ENCODE data around the gene WSCD1.

WSCD1 gene

DNA sequence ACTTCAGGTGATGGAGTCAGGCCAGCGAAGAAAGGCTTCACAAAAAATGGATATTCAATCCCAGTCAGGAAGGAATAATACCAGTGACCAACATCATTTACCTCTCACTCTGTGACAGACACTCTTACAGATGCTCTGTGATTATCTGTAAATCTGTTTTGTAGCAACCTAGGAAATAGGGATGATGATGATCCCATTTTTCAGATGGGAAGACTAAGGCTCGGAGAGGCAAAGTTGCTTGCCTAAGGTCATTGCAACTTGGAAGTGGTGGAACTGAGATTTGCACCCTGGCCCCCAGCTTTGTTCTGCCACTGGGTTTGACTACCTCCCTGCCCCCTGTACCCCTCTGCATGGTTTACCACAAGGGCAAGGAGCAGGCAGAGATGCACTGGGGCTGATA, 14.1 kb upstream of the WSCD1 start:
- in situ Hi-C loops (cut with MboI; ENCODE audit: low pct_unique_long_range_greater_than_20kb, low sequenced_read_pairs), result no loop called here
- DNase-seq, result no peak

DNA sequence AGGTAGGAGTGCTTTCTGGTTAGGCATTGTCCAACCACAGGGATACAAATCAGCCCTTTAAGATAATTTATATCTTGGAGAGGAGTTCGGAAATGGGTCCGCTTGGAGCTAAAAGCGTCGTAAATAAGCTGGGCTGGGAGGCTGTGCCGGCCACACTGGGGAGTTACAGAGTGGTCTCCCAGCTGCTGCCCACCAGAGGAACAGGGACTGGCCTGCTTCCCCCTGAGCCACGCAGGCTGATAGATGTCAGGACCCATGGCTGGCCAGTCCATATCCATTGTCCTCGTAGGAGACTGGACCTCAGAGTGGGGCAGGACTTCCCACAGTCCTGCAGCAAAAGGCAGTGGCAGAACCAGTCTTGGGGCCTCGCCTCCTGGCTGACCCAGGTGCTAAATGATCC, 12.6 kb upstream of the WSCD1 start:
- in situ Hi-C loops (cut with MboI; ENCODE audit: low pct_unique_long_range_greater_than_20kb, low sequenced_read_pairs), result no loop called here
- no peak for DNase-seq

DNA sequence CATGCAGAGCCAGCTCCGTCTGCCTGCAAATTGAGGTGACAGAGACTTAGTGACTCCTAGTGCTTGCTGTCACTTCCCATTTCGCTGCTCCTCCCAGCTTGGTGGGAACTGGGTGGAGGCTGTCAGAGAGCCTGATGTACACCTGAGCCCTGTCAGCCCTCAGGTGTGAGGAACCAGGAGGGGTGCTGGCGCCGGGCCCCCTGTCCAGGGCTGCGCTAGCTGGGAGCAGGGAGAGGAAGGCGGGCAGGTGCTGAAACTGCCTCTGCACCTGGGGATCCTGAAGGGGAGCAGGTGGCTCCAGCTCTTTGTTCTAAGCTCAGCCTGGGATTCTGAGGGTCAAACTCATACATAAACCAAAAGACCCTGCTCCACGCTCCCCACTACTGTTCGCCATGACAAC, 10.8 kb upstream of the WSCD1 start:
- in situ Hi-C loops (cut with MboI; ENCODE audit: low pct_unique_long_range_greater_than_20kb, low sequenced_read_pairs), result no loop called here

DNA sequence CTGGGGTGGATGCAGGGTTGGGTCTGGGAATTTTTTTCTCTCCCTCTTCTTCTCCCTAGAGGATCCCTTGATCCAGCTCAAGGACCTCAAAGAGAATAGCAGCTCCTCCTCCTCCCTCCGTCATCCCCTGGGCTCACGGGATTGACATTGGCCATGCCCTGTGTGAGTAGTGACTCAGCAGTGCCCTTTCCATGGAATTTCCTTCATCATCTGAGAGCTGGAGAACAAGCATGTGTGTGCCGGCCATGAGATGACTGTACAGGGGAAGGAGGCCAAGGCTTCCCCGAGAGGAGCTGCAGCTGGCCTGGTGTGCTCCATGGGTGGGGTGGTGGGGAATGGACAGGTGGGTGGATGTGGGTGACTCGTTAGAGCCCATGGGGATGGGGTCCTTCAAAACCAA, 8.9 kb upstream of the WSCD1 start:
- in situ Hi-C loops (cut with MboI; ENCODE audit: low pct_unique_long_range_greater_than_20kb, low sequenced_read_pairs), result no loop called here
- no peak for DNase-seq

More for the DNA sequence above, 10.8 kb upstream of the WSCD1 start:
- DNase-seq, result no peak

DNA sequence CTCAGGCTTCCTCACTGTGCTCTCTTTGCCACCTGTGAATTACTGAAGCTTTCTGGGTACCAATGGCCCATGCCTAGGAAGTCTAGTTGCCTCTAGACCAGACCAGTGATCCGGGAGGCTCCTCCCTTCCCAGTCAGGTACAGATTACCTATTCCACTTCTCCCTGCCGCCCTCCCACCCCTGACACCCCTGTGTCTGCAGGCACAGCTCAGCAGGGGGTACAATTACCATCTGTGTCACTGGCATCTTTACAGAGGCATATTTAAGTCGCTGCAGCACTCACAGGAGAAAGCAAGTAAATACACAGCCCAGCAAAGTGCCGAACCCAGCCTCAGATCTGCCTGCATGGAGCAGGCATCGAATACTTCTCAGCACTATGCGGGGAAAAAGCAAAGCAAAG, 5.3 kb upstream of the WSCD1 start:
- DNase-seq, result no peak
- in situ Hi-C loops (cut with MboI; ENCODE audit: low pct_unique_long_range_greater_than_20kb, low sequenced_read_pairs), result no loop called here

DNA sequence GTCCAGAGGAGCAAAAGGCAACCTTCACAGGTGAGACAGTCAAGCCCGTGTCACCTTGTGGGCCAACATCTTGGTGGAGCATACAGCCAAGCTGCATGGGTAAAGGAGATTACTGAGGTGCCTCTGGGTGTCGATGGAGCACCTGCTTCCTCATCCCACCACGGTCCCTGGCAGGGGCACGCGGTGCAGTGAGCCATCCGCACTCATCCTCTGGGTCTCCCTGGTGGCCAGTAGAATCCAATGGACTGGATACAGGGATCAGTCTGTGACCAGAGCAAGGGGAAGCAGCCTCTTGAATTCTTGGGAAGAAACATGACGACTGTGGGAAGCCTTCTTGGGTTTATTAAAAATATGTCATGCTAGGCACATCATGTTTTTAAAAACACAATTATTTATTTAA, 4.8 kb upstream of the WSCD1 start:
- no peak for DNase-seq
- in situ Hi-C loops (cut with MboI; ENCODE audit: low pct_unique_long_range_greater_than_20kb, low sequenced_read_pairs), result no loop called here

DNA sequence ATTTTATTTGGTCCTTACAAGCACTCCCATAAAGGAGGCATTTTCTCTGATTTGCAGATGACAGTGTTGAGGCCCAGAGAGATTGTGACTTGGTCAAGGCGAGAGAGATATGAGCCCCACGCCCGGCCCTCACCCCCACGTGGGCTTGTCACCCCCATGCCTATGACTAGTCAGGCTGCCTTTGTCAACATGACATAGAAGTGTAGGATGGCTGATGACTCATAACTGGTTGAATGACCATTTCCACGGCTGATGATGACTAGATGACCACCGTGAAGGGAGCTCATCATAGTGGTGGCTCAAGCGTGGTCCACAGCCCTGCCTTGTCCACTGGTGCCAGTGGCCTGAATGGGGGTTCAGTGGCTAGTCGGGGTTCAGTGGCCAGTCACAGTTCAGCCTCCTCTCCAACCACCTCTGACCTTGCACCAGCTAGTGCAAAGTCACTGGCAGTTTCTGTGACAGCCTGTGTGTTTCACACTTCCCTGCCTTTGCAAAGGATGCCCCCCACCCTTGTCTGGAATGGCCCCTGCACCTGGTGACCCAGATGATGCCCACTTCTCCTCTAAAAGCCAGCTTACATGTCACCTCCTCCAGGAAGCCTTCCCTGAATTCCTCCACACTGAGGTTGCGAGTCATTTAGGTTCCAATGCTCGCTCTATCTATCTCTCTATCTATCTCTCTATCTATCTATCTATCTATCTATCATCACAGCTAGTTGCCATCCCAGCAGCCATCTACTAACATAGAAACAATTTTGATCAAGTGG, 3.8 kb upstream of the WSCD1 start:
- in situ Hi-C loops (cut with MboI; ENCODE audit: low pct_unique_long_range_greater_than_20kb, low sequenced_read_pairs), result no loop called here

DNA sequence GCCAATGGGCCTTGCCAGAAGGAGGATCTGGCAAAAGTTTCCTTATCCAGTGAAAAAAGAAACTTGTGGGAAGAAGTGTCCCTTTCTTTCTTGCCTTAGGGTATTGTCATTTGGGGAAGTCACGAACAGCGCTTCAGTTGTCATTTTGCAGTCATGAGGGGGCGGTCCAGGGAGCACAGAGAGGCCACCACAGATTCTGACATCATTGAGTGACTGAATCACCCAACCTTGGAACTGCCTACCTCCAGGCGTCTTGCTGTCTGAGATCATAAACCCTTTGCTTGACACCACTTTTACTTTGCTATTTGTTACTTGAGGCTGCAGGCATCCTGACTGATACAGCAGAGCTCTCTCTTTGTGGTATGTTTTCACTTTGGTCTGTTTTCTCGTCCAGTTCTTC, 3.1 kb upstream of the WSCD1 start:
- DNase-seq, result no peak
- in situ Hi-C loops (cut with MboI; ENCODE audit: low pct_unique_long_range_greater_than_20kb, low sequenced_read_pairs), result no loop called here

More for the DNA sequence above, 3.8 kb upstream of the WSCD1 start:
- DNase-seq, result no peak

DNA sequence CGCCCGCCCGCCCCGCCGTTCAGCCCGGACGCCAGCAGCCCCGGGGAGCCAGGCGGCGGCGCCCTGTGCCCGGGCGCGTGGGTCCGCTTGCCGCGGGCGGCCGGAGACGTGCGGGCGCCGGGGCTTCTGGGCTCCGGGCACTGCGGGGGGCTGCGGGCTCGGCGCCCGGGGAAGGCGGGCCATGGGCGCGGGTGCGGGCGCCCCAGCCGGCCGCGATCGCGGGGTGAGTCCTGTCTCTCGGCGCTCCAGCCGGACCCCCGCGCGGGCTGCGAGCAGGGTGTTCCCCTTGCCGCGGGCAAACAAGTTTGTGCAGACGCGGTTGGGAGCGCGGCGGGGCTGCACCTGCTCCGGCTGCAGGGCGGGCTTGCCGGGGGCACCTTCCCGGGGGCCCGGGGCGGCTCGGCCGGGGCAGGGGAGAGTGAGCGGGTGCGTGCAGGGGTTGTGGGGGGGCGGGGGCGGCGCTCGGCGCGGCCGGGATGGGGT, 292 bp downstream of the WSCD1 start:
- in situ Hi-C loops (cut with MboI; ENCODE audit: low pct_unique_long_range_greater_than_20kb, low sequenced_read_pairs), result no loop called here
- DNase-seq, result no peak

DNA sequence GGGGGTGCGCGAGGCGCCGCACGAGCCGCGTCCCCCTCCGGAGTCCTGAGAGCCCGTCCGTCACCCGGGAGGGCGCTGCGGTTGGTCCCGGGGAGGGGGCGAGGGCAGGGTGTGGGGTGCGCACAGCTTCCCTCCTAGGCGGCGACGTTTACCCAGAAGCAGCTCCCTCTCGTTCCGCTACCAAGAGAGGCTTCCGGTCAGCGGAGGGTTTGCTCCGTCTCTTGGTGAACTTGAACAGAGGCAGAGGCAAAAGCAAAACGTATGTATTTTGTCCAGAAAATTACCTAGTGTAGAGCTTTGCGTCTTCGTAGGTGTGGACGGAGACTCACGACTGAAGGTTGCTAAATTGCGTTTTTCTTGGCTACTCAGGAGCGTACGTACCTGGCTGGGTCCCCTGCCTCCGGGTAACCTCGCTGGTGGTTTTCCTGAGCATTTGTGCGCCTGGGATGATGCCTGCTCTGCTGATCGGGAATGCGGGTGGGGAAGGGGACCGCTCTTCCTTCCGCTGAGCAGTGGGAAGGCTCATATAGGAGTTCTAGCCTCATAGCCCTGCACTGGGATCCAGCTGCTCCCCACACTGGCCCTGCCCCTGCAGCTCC, 833 bp downstream of the WSCD1 start:
- DNase-seq, result peak; percentile 31
- in situ Hi-C loops (cut with MboI; ENCODE audit: low pct_unique_long_range_greater_than_20kb, low sequenced_read_pairs), result no loop called here

DNA sequence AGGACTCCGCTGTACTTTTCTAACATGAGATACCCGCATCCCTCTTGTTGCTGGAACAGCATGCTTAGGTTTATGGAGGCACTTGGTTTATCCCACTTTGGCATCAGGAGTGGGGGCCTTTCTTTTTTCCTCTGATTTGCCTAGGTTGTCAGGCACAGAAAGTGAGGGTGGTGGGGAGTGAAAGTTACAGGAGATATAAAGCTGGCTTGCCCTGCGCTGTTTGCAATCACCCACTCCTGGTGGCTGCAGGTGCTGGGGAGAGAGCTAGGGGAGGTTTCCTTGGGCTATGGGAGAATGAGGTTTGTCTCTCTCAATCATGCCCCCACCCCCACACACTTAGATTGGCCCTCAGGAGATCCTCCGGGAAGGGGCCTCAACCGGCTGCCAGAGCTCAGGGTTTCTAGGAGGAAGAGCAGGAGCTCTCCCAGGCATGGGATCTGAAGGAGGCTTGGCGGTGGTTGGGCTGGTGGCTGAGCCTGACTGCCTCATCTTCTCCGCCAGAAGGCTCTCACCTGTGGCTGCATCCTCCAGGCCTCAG, 1.4 kb downstream of the WSCD1 start:
- in situ Hi-C loops (cut with MboI; ENCODE audit: low pct_unique_long_range_greater_than_20kb, low sequenced_read_pairs), result no loop called here

DNA sequence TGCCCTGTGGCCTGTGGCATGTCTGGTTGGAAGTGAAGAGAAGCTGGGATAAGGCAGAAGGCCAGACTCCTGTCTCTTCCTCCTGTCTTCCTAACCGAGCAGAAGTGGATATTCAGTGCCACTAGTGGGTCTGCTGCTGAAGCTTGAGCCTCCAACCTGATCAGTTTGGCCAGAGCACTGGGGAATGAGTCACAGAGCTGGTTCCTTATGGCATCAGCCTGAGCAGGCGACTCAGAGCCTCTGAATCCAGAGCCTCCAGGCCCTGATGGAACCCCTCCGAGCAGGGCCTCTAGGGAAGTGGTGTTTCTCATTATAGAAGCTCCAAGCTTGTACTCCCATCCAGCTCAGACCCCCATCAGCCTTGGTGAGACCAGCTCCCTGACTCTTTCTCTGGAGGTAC, 2.0 kb downstream of the WSCD1 start:
- in situ Hi-C loops (cut with MboI; ENCODE audit: low pct_unique_long_range_greater_than_20kb, low sequenced_read_pairs), result no loop called here
- no peak for DNase-seq

More for the DNA sequence above, 1.4 kb downstream of the WSCD1 start:
- no peak for DNase-seq

DNA sequence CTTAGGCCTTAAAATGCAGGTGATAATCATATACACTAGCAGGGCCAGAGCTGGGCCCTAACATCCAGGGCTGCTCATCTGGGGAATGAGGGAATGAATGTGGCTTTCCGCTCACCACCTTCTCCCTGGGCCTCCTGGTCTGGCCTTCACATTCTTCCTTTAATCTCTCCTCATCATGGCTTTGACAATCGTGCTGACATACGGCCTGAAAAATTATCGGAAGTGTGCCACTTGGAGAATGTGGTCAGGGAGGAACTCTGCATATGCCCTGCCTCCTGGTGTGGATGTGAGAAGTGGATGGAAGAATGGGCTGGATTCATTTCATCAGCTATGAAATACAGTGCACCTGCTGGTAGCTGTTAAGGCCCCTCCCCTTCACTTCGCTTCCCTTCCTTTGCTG, 2.4 kb downstream of the WSCD1 start:
- DNase-seq, result no peak
- in situ Hi-C loops (cut with MboI; ENCODE audit: low pct_unique_long_range_greater_than_20kb, low sequenced_read_pairs), result no loop called here

DNA sequence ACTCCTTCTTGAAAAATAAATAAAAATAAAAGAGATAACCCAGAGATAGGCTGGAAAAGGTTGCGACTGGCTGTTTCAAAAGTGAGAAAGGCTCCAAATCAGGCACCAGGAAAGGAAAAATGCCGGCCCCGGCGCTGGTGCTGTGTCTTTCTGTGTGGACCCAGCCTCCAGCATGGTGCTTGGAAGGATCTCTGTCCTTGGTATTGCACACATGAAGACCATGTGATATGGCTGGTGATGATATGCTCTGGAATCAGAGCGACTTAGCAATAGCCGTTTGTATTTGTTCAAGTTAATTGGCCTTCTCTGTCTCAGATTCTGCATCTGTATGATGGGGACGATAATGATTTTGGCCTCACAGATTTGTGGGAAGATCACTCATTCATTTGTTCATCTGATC, 3.4 kb downstream of the WSCD1 start:
- no peak for DNase-seq
- in situ Hi-C loops (cut with MboI; ENCODE audit: low pct_unique_long_range_greater_than_20kb, low sequenced_read_pairs), result no loop called here

DNA sequence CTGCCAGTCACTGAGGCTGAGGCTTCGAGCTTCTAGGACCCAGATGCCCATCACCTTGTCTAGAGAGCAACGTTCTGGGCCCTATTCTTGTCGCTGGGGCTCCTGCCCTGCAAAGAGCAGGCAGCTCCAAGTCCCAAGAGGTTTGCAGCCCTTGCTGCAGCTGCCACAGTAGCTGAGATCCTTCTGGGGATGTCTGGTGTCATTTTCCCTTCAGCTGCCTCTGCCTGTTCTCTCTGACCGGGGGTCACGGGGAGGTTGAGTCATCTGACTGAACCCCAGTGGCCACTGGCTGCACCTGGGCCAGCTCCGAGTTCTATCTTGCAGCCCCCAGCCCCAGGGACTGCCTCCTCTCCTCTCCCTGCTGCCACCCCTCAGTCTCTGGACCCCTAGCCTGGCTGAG, 4.9 kb downstream of the WSCD1 start:
- no peak for DNase-seq
- in situ Hi-C loops (cut with MboI; ENCODE audit: low pct_unique_long_range_greater_than_20kb, low sequenced_read_pairs), result no loop called here

DNA sequence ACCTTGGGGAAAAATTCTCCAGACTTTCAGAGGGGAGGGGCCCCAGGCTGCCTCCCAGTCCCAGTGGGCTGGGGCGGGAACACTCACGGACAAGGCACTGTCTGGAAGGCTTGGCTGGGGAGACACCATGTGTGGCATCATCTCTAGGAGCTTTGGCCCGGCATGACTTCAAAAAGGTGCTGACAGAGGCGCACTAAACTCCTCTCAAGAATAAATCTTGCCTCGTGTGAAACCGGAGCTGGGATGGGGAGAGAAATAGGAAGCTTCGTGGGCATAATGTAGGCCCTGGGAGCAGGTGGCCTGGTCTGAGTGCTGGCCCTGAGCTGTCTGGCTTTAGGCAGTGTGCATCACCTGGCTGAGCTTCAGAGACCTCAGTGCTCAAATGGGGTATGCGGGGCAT, 5.7 kb downstream of the WSCD1 start:
- in situ Hi-C loops (cut with MboI; ENCODE audit: low pct_unique_long_range_greater_than_20kb, low sequenced_read_pairs), result no loop called here
- no peak for DNase-seq

DNA sequence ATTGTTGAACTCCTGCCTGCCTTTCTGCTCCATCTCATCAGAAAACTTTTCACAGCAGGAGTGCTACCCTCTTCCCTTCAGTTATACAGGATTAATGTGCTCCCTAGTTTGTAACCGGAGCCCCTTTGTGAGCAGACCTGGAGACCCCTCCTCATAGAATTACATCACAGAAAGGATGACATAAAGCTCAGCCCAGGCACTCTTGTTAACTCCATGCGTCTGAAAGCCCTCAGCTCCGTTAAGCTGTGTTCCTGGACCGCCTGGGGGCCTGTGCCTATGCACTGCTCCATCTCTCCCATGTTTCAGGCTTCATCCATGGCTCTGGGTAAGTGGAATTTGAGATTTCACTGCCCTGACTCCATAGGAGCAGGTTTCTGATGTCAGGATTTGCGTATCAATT, 7.6 kb downstream of the WSCD1 start:
- in situ Hi-C loops (cut with MboI; ENCODE audit: low pct_unique_long_range_greater_than_20kb, low sequenced_read_pairs), result no loop called here
- DNase-seq, result no peak

DNA sequence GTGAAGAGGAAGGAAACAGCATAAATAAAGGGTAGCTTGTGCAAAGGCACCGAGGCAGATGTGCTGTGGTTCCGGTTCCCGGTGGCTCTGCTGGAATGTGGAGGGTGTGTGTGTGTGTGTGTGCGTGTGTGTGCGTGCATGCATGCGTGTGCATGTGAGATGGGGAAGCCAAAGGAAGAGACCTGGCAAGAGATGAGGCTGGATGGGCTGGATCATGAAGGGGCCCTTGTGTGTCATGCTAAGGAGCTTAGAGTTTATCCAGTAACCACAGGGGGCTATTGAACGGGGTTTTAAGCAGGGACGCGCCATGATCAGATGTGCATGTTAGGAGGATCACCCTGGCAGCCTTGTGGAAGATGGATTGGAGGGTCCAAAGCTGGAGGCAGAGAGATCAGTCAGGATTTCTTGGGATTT, 8.3 kb downstream of the WSCD1 start:
- in situ Hi-C loops (cut with MboI; ENCODE audit: low pct_unique_long_range_greater_than_20kb, low sequenced_read_pairs), result no loop called here
- no peak for DNase-seq

DNA sequence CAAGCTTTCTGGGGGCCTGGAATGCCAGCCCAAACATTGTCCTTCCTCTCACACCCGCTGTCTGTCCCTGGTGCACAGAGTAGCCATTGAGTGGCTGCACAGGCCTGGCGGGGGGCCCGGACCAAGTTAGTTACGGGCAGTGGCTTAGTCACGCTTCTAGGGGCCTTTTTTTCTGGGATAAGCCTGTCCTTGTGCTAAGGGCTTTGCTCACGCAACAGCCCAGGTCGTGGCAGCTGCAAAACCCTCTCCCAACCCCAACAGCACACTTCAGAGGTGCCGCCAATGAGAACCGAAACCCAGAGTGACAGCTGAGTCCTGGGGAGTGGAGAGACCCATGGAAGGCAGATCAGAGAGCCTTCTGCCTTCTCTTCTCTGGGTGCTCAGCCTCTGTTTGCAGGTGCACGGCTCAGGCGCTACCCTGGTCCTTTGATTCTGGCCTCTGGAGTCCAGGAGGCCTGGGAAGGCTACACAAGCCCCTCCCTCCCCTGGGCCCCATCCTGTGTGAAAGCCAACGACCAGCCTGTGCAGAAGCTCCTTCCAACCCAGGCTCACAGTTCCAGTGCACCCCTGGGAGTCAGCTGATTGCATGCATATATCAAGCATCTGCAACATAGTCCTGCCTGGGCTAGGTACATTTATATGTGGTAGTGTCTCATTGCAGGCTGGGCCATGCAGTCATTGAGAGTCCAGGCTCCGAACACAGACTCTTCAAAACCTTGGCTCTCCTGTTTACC, 9.1 kb downstream of the WSCD1 start:
- in situ Hi-C loops (cut with MboI; ENCODE audit: low pct_unique_long_range_greater_than_20kb, low sequenced_read_pairs), result no loop called here
- no peak for DNase-seq

DNA sequence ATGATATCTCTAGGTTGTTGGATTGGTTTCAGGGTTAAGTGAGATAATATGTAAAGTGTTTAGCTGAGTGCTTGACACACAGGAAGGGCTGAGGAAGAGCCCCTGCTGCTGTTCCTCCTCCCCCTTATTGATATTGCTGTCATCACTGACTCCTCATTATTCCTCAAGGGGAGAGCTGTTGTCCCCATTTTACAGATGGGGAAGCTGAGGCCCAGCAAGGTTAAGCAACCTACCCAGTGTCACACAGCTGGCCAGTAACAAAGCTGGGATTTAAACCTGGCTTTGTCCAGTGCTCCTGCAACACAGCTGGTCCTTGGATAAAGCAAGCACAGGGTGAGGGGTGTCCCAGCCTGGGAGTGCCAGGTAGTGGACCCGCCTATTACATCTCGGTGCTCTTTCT, 9.8 kb downstream of the WSCD1 start:
- DNase-seq, result no peak
- in situ Hi-C loops (cut with MboI; ENCODE audit: low pct_unique_long_range_greater_than_20kb, low sequenced_read_pairs), result no loop called here
